Measurements from ENCODE around the gene LSM4. TPM values are rescaled to one million over a fixed set of nuclear protein-coding genes. Genes with fewer than 3 reads are reported as not detected.

Gene LSM4
- total and polyA plus RNA-seq, 9 donors, result 38.3 to 121 (median 71.4) TPM

GRCh38 chr19:18339723-18340122, 16.8 kb upstream of the LSM4 start:
- Histone ChIP-seq H3K4me1 (ENCODE audit: insufficient read depth) (peaks cover 6% of the 10 kb centered on the region), H3K36me3 (no peaks in the 10 kb centered on the region), H3K4me3 (peak overlapping the region; percentile 79), H3K9me3 (no peaks in the 10 kb centered on the region), H3K27me3 (no peaks in the 10 kb centered on the region), H3K27ac (peak overlapping the region in 1 of 2 donors; percentile 87)
- TF ChIP-seq EP300 (IDR thresholded peaks at IDR 0.05), result no peak
- TF ChIP-seq POLR2A (IDR thresholded peaks at IDR 0.05), result no peak
- no peak for TF ChIP-seq CTCF (IDR thresholded peaks at IDR 0.05)
- WGBS, 3 donors, result 42 to 50% (median 45%) methylated on average over 6 of the region's 6 CpGs
- intact Hi-C loops (cut with DNase I), result loop anchor here in 1 of 4 donors (10.0 kb wide), 1 partner anchor 225 kb away; no protein-coding TSS in a partner anchor
- DNase-seq, result no peak

- no peak for DNase-seq
- whole genome bisulfite sequencing, 3 donors, result 38 to 48% (median 43%) methylated on average over 9 of the region's 9 CpGs
- intact Hi-C loops (cut with DNase I), result loop anchor here in 1 of 4 donors (10.0 kb wide), 1 partner anchor 224 kb away; no protein-coding TSS in a partner anchor
- H3K4me3 ChIP-seq, result no peak overlapping the region
- no peak overlapping the region for H3K27ac ChIP-seq
- TF ChIP-seq CTCF (IDR thresholded peaks at IDR 0.05) (no peak), EP300 (IDR thresholded peaks at IDR 0.05) (no peak), POLR2A (IDR thresholded peaks at IDR 0.05) (no peak)
- no peaks in the 10 kb centered on the region for H3K27me3 ChIP-seq
- peaks cover 6% of the 10 kb centered on the region for H3K4me1 ChIP-seq (ENCODE audit: insufficient read depth)
- no peaks in the 10 kb centered on the region for H3K36me3 ChIP-seq
- H3K9me3 ChIP-seq, result no peaks in the 10 kb centered on the region
Observed at GRCh38 chr19:18338541-18338940, 15.7 kb upstream of the LSM4 start.

GRCh38 chr19:18336121-18336520, 13.2 kb upstream of the LSM4 start:
- Histone ChIP-seq H3K9me3 (no peaks in the 10 kb centered on the region), H3K4me1 (ENCODE audit: insufficient read depth) (peaks cover 6% of the 10 kb centered on the region), H3K27me3 (no peaks in the 10 kb centered on the region), H3K27ac (no peak overlapping the region), H3K36me3 (no peaks in the 10 kb centered on the region), H3K4me3 (no peak overlapping the region)
- no peak for TF ChIP-seq POLR2A (IDR thresholded peaks at IDR 0.05)
- TF ChIP-seq CTCF (IDR thresholded peaks at IDR 0.05), result no peak
- 52 to 60% (median 59%) methylated on average over 7 of the region's 7 CpGs for WGBS, 3 donors
- DNase-seq, result no peak
- intact Hi-C loops (cut with DNase I), result loop anchor here in 1 of 4 donors (10.0 kb wide), 1 partner anchor 221 kb away; no protein-coding TSS in a partner anchor

- H3K27me3 ChIP-seq, result no peaks in the 10 kb centered on the region
- intact Hi-C loops (cut with DNase I), result loop anchor here in 2 of 4 donors (5.0 to 10.0 kb wide), 2 partner anchors 66 to 219 kb away; no protein-coding TSS in a partner anchor
- DNase-seq, result no peak
- H3K27ac ChIP-seq, result no peak overlapping the region
- TF ChIP-seq CTCF (IDR thresholded peaks at IDR 0.05) (no peak), EP300 (IDR thresholded peaks at IDR 0.05) (no peak), POLR2A (IDR thresholded peaks at IDR 0.05) (no peak)
- no peaks in the 10 kb centered on the region for H3K9me3 ChIP-seq
- WGBS, 3 donors, result 29 to 50% (median 47%) methylated on average over 6 of the region's 6 CpGs
- H3K36me3 ChIP-seq, result no peaks in the 10 kb centered on the region
- H3K4me3 ChIP-seq, result no peak overlapping the region
- H3K4me1 ChIP-seq (ENCODE audit: insufficient read depth), result peaks cover 4% of the 10 kb centered on the region
Observed at GRCh38 chr19:18333680-18334079, 10.8 kb upstream of the LSM4 start.

Measured in ovary (tissue), 9 donors.